ENCODE results near the gene NPC1.

Gene NPC1

DNA sequence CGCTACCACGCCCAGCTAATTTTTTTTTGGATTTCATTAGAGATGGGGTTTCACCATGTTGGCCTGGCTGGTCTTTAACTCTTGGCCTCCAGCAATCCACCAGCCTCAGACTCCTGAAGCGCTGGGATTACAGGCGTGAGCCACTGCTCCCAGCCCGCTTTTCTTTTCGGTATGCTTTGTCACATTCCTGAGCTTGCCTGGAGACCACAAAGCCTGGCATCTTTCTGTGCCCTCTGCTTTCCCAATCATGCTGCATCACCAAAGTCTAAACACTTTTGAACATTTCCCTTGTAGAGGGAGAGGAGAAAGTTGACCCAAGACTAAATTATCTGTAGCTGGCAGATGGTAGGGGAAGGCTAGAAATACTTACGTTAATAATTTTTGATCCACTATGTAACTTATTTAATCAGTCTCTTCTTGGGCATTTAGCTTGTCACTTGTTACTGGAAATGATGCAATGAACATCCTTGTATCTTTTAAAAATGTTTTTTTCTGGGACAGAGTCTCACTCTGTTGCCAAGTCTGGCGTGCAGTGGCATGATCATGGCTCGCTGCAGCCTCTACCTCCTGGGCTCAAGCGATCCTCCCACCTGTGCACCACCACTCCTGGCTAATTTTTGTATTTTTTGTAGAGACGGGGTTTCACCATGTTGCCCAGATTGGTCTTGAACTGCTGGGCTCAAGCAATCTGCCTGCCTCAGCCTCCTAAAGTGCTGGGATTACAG lies 2.7 kb upstream of the NPC1 start:
- H3K4me1 ChIP-seq (ENCODE audit: control insufficient read depth in 1 of 2, insufficient read depth in 2 of 2, low read length in 2 of 2): peaks cover 13 to 23% of the 10 kb centered on the region in 2 donors
- H3K9me3 ChIP-seq (ENCODE audit: control insufficient read depth in 1 of 2, low read length in 2 of 2): no peaks in the 10 kb centered on the region
- no peak overlapping the region for H3K27ac ChIP-seq (ENCODE audit: low read depth, low read length)
- H3K36me3 ChIP-seq (ENCODE audit: control insufficient read depth in 1 of 2, insufficient read depth in 2 of 2, low read length in 2 of 2): no peaks in the 10 kb centered on the region
- no peaks in the 10 kb centered on the region for H3K27me3 ChIP-seq (ENCODE audit: control insufficient read depth in 1 of 2, insufficient read depth in 2 of 2, low read length in 2 of 2)
- H3K4me3 ChIP-seq (ENCODE audit: low read depth in 1 of 2, low read length in 2 of 2): no peak overlapping the region
- no peak overlapping the region for H3K9ac ChIP-seq (ENCODE audit: low read depth in 1 of 2, low read length in 2 of 2)

DNA sequence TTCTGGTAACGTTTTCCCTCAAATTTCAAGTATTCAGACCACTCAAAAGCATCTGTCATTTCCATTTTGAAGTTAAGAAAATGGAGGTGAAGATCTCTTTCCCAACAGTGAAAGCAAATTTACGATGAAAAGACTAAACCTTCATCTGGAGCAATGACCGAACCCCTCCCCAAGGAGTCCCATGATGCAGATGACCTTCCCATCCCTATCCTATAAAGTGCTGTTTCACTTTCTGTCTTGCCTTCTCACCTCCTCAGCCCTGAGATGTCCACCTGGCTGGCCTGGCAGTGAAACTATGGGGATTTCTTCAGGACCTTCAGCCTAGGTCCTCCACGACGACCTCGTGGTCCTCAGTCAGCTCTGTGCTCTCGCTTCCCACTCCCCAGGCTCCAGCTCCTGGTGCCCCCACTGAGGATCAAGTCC lies 925 bp upstream of the NPC1 start:
- Histone ChIP-seq H3K4me3 (ENCODE audit: low read depth in 1 of 2, low read length in 2 of 2) (peak overlapping the region; percentile 91 to 99), H3K9me3 (ENCODE audit: control insufficient read depth in 1 of 2, low read length in 2 of 2) (no peaks in the 10 kb centered on the region), H3K27ac (ENCODE audit: low read depth, low read length) (no peak overlapping the region), H3K4me1 (ENCODE audit: control insufficient read depth in 1 of 2, insufficient read depth in 2 of 2, low read length in 2 of 2) (peaks cover 22 to 37% of the 10 kb centered on the region in 2 donors), H3K27me3 (ENCODE audit: control insufficient read depth in 1 of 2, insufficient read depth in 2 of 2, low read length in 2 of 2) (no peaks in the 10 kb centered on the region), H3K9ac (ENCODE audit: low read depth in 1 of 2, low read length in 2 of 2) (peak overlapping the region; percentile 70 to 95), H3K36me3 (ENCODE audit: control insufficient read depth in 1 of 2, insufficient read depth in 2 of 2, low read length in 2 of 2) (no peaks in the 10 kb centered on the region)

DNA sequence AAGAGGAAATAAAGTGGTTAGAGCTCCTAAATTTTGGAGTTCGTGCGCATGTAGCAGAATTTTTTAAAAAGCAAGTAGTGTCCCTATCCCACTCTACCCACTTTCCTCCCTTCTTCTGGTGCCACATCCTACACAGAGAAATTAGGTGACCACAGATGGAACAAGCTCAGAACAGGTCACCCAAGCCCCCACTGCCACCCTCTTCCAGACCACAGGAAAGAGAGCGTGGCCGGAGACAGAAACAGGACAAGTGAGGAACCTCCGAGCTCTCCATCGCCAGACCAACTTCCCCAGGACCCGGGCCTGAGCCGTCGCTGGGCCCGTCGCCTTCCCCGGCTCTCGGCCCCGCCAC lies 433 bp downstream of the NPC1 start:
- Histone ChIP-seq H3K4me3 (ENCODE audit: low read depth in 1 of 2, low read length in 2 of 2) (peak overlapping the region; percentile 91 to 99), H3K9me3 (ENCODE audit: control insufficient read depth in 1 of 2, low read length in 2 of 2) (no peaks in the 10 kb centered on the region), H3K9ac (ENCODE audit: low read depth in 1 of 2, low read length in 2 of 2) (peak overlapping the region; percentile 94 to 95), H3K36me3 (ENCODE audit: control insufficient read depth in 1 of 2, insufficient read depth in 2 of 2, low read length in 2 of 2) (no peaks in the 10 kb centered on the region), H3K27me3 (ENCODE audit: control insufficient read depth in 1 of 2, insufficient read depth in 2 of 2, low read length in 2 of 2) (no peaks in the 10 kb centered on the region), H3K27ac (ENCODE audit: low read depth, low read length) (peak overlapping the region; percentile 100), H3K4me1 (ENCODE audit: control insufficient read depth in 1 of 2, insufficient read depth in 2 of 2, low read length in 2 of 2) (peaks cover 27 to 37% of the 10 kb centered on the region in 2 donors)

GRCh38 chr18:23585007-23585871 lies 1.1 kb downstream of the NPC1 start:
- H3K36me3 ChIP-seq (ENCODE audit: control insufficient read depth in 1 of 2, insufficient read depth in 2 of 2, low read length in 2 of 2): peaks cover 3% of the 10 kb centered on the region in 2 donors
- H3K27me3 ChIP-seq (ENCODE audit: control insufficient read depth in 1 of 2, insufficient read depth in 2 of 2, low read length in 2 of 2): no peaks in the 10 kb centered on the region
- peak overlapping the region; percentile 94 to 95 for H3K9ac ChIP-seq (ENCODE audit: low read depth in 1 of 2, low read length in 2 of 2)
- H3K4me1 ChIP-seq (ENCODE audit: control insufficient read depth in 1 of 2, insufficient read depth in 2 of 2, low read length in 2 of 2): peaks cover 29 to 37% of the 10 kb centered on the region in 2 donors
- H3K4me3 ChIP-seq (ENCODE audit: low read depth in 1 of 2, low read length in 2 of 2): peak overlapping the region; percentile 91 to 99
- H3K27ac ChIP-seq (ENCODE audit: low read depth, low read length): peak overlapping the region; percentile 100
- H3K9me3 ChIP-seq (ENCODE audit: control insufficient read depth in 1 of 2, low read length in 2 of 2): no peaks in the 10 kb centered on the region

DNA sequence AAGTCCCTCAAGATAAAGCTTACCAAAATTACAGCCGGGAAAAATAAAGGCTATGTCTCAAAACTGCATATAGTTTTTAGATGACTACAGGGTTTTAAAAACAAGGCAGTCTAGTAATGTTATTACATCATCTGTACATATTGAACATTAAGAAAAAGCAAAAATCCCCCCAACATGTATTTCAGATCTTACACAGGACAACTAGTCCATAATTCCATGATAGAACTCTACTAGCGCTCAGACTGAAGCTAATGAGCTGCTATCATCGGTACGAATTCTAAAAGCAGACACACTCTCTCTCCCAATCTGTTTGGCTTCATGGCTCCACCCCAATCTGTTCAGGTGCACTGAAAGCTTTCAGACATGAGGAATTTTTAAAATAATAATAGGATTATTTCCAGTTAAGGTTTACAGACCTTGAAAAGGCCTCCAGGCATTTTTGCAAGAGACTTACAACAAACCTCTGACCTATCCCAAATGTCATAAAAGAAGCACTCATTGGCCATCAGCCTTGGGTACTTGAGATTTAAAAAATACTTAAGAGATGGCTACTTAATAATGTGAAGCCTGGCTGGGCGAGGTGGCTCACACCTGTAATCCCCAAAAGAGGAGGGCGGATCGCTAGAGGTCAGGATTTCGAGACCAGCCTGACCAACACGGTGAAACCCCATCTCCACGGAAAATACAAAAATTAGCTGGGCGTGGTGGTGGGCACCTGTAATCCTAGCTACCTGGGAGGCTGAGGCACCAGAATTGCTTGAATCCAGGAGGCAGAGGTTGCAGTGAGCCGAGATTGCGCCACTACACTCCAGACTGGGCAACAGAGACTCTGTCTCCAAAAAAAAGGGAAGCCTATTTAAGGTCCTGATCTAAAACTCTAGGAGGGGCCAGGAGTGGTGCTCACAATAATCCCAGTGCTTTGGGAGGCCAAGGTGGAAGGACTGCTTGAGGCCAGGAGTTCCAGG lies 2.0 kb downstream of the NPC1 start:
- Histone ChIP-seq H3K27ac (ENCODE audit: low read depth, low read length) (no peak overlapping the region), H3K27me3 (ENCODE audit: control insufficient read depth in 1 of 2, insufficient read depth in 2 of 2, low read length in 2 of 2) (no peaks in the 10 kb centered on the region), H3K4me3 (ENCODE audit: low read depth in 1 of 2, low read length in 2 of 2) (peak overlapping the region; percentile 10 to 16), H3K36me3 (ENCODE audit: control insufficient read depth in 1 of 2, insufficient read depth in 2 of 2, low read length in 2 of 2) (peaks cover 3 to 4% of the 10 kb centered on the region in 2 donors), H3K9ac (ENCODE audit: low read depth in 1 of 2, low read length in 2 of 2) (no peak overlapping the region), H3K9me3 (ENCODE audit: control insufficient read depth in 1 of 2, low read length in 2 of 2) (no peaks in the 10 kb centered on the region), H3K4me1 (ENCODE audit: control insufficient read depth in 1 of 2, insufficient read depth in 2 of 2, low read length in 2 of 2) (peaks cover 34 to 37% of the 10 kb centered on the region in 2 donors)

- Histone ChIP-seq H3K27me3 (ENCODE audit: control insufficient read depth in 1 of 2, insufficient read depth in 2 of 2, low read length in 2 of 2) (no peaks in the 10 kb centered on the region), H3K4me3 (ENCODE audit: low read depth in 1 of 2, low read length in 2 of 2) (no peak overlapping the region), H3K27ac (ENCODE audit: low read depth, low read length) (no peak overlapping the region), H3K36me3 (ENCODE audit: control insufficient read depth in 1 of 2, insufficient read depth in 2 of 2, low read length in 2 of 2) (peaks cover 4 to 6% of the 10 kb centered on the region in 2 donors), H3K9ac (ENCODE audit: low read depth in 1 of 2, low read length in 2 of 2) (no peak overlapping the region), H3K4me1 (ENCODE audit: control insufficient read depth in 1 of 2, insufficient read depth in 2 of 2, low read length in 2 of 2) (peaks cover 34 to 37% of the 10 kb centered on the region in 2 donors), H3K9me3 (ENCODE audit: control insufficient read depth in 1 of 2, low read length in 2 of 2) (no peaks in the 10 kb centered on the region)
Observed at GRCh38 chr18:23583071-23583865, 3.0 kb downstream of the NPC1 start.

DNA sequence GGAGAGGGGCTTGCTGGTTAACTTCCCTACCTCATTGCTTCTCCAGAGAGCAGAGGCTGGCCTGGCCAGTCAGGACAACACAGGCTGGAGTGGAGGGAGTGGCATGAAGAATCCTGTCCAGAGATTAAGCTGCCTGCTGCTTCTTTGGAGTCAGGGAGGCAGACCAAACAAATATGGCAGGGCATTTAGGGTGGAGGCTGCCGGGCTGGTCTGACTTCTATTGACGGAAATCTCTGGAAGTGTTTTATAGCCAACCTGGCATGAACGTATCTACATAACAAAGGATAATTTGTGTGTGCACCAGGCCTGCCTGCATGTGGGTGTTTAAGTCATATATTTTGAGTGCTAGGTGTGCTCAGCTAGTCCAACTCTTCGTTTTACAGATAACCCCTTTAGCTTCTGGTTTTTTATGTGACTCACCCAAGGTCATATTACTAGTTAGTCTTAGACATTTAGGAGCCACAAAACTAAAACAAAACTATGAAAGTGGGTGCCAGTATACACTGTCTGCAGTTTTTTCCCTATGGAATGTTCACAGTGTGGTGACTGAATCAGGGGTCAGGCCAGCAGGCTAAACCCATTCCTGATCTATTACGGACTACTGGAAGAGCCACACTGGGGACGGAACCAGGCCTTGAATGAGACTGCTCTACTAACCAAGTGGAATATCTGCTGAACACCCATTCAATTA lies 5.5 kb downstream of the NPC1 start:
- Histone ChIP-seq H3K4me3 (ENCODE audit: low read depth in 1 of 2, low read length in 2 of 2) (no peak overlapping the region), H3K27ac (ENCODE audit: low read depth, low read length) (no peak overlapping the region), H3K27me3 (ENCODE audit: control insufficient read depth in 1 of 2, insufficient read depth in 2 of 2, low read length in 2 of 2) (no peaks in the 10 kb centered on the region), H3K9me3 (ENCODE audit: control insufficient read depth in 1 of 2, low read length in 2 of 2) (no peaks in the 10 kb centered on the region), H3K36me3 (ENCODE audit: control insufficient read depth in 1 of 2, insufficient read depth in 2 of 2, low read length in 2 of 2) (peaks cover 7 to 11% of the 10 kb centered on the region in 2 donors), H3K4me1 (ENCODE audit: control insufficient read depth in 1 of 2, insufficient read depth in 2 of 2, low read length in 2 of 2) (peaks cover 32 to 34% of the 10 kb centered on the region in 2 donors), H3K9ac (ENCODE audit: low read depth in 1 of 2, low read length in 2 of 2) (no peak overlapping the region)

- peaks cover 19 to 34% of the 10 kb centered on the region in 2 donors for H3K4me1 ChIP-seq (ENCODE audit: control insufficient read depth in 1 of 2, insufficient read depth in 2 of 2, low read length in 2 of 2)
- no peak overlapping the region for H3K4me3 ChIP-seq (ENCODE audit: low read depth in 1 of 2, low read length in 2 of 2)
- H3K27ac ChIP-seq (ENCODE audit: low read depth, low read length): no peak overlapping the region
- no peak overlapping the region for H3K9ac ChIP-seq (ENCODE audit: low read depth in 1 of 2, low read length in 2 of 2)
- no peaks in the 10 kb centered on the region for H3K9me3 ChIP-seq (ENCODE audit: control insufficient read depth in 1 of 2, low read length in 2 of 2)
- H3K27me3 ChIP-seq (ENCODE audit: control insufficient read depth in 1 of 2, insufficient read depth in 2 of 2, low read length in 2 of 2): no peaks in the 10 kb centered on the region
- H3K36me3 ChIP-seq (ENCODE audit: control insufficient read depth in 1 of 2, insufficient read depth in 2 of 2, low read length in 2 of 2): peaks cover 7 to 11% of the 10 kb centered on the region in 2 donors
Observed at GRCh38 chr18:23578891-23579653, 7.2 kb downstream of the NPC1 start.

All from duodenal mucosa (tissue), 2 donors.